HEK293 (cell line): ENCODE results near the gene HS3ST5.

ENCODE experiments used
- CTCF ChIA-PET: fragments of 350-600 bp; formaldehyde crosslinking; extraction: SDS; loops from one replicate; lab custom pipeline; 2021; ENCODE audit warnings: antibody characterized with exemption; lab: Yijun Ruan, JAX
- POLR2A ChIA-PET: fragments of 300-600 bp; formaldehyde crosslinking; extraction: SDS; loops from one replicate; lab custom pipeline; 2020; ENCODE audit warnings: antibody characterized with exemption, inconsistent platforms; lab: Yijun Ruan, JAX
- H3K27ac ChIP-seq: fragments of 200-500 bp; sonication (Bioruptor generic); 2 replicates; pipeline ENCODE4 v1.5.1; 2014; ENCODE audit warnings: low read depth, low read length, control low read depth, inconsistent platforms; ENCODE audit errors: extremely low read depth
- H3K36me3 ChIP-seq, 2 experiments: fragments of 200-500 bp in 1 of 2; sonication (Bioruptor generic) in 1 of 2; 1 replicate in 1 of 2; 2 replicates in 1 of 2; pipeline ENCODE4 v1.5.1; 2014 to 2017; ENCODE audit warnings: inconsistent platforms in 2 of 2, low read length in 2 of 2; ENCODE audit not compliant: control insufficient read depth in 2 of 2, insufficient read depth in 1 of 2
- H3K4me1 ChIP-seq: fragments of 200-500 bp; sonication (Bioruptor generic); 2 replicates; pipeline ENCODE4 v1.5.1; 2014; ENCODE audit warnings: mild to moderate bottlenecking, low read length, inconsistent platforms; ENCODE audit not compliant: control insufficient read depth, insufficient read depth
- H3K4me3 ChIP-seq: 2 replicates; pipeline ENCODE4 v1.5.1; 2011; ENCODE audit warnings: low read depth, mild to moderate bottlenecking, control low read depth, low read length, moderate library complexity
- H3K9me3 ChIP-seq: fragments of 200-500 bp; sonication (Bioruptor generic); 2 replicates; pipeline ENCODE4 v1.5.1; 2014; ENCODE audit warnings: low read depth, low read length, inconsistent platforms; ENCODE audit not compliant: control insufficient read depth, insufficient read depth
- MEIS1 ChIP-seq: sonication (generic); formaldehyde crosslinking; IDR thresholded peaks from 2 replicates; pipeline ENCODE4 v1.8.1; 2022; ENCODE audit warnings: missing genetic modification reagents, mild to moderate bottlenecking, borderline replicate concordance
- SP7 ChIP-seq: fragments of 450-650 bp; formaldehyde crosslinking; IDR thresholded peaks from 2 replicates; pipeline ENCODE4 v1.5.1; 2016; ENCODE audit warnings: missing biosample characterization, missing genetic modification characterization
- YY1 ChIP-seq: fragments of 450-650 bp; formaldehyde crosslinking; IDR thresholded peaks from 2 replicates; pipeline ENCODE4 v1.5.1; 2018; ENCODE audit warnings: missing biosample characterization, missing genetic modification characterization
- ZNF138 ChIP-seq: fragments of 450-650 bp; formaldehyde crosslinking; IDR thresholded peaks from 2 replicates; pipeline ENCODE4 v1.5.1; 2016; ENCODE audit warnings: missing biosample characterization, missing genetic modification characterization, borderline replicate concordance
- ZNF266 ChIP-seq: fragments of 450-650 bp; formaldehyde crosslinking; IDR thresholded peaks from 2 replicates; pipeline ENCODE4 v1.5.1; 2016; ENCODE audit warnings: missing biosample characterization, missing genetic modification characterization, low read depth
- ZNF394 ChIP-seq: fragments of 450-650 bp; formaldehyde crosslinking; IDR thresholded peaks from 2 replicates; pipeline ENCODE4 v1.5.1; 2016; ENCODE audit warnings: missing biosample characterization, missing genetic modification characterization, mild to moderate bottlenecking, moderate library complexity, borderline replicate concordance
- ZNF404 ChIP-seq: fragments of 450-650 bp; formaldehyde crosslinking; IDR thresholded peaks from 2 replicates; pipeline ENCODE4 v1.5.1; 2017; ENCODE audit warnings: missing biosample characterization, missing genetic modification characterization
- ZNF776 ChIP-seq: fragments of 450-650 bp; formaldehyde crosslinking; IDR thresholded peaks from 2 replicates; pipeline ENCODE4 v1.5.0; 2017; ENCODE audit warnings: missing biosample characterization, missing genetic modification characterization, borderline replicate concordance
- TF ChIP-seq, protein P1 (sequence below): fragments of 450-650 bp; formaldehyde crosslinking; IDR thresholded peaks from 2 replicates; pipeline ENCODE4 v1.5.1; 2016; ENCODE audit warnings: missing biosample characterization, missing genetic modification characterization
- TF ChIP-seq, protein P2 (sequence below): fragments of 450-650 bp; formaldehyde crosslinking; IDR thresholded peaks from 2 replicates; pipeline ENCODE4 v1.5.1; 2017; ENCODE audit warnings: missing biosample characterization, missing genetic modification characterization
- TF ChIP-seq, protein P3 (sequence below): fragments of 450-650 bp; formaldehyde crosslinking; IDR thresholded peaks from 2 replicates; pipeline ENCODE4 v1.5.1; 2016; ENCODE audit warnings: missing biosample characterization, missing genetic modification characterization
- TF ChIP-seq, protein P4 (sequence below): fragments of 450-650 bp; formaldehyde crosslinking; IDR thresholded peaks from 2 replicates; pipeline ENCODE4 v1.5.1; 2016; ENCODE audit warnings: missing biosample characterization, missing genetic modification characterization
- TF ChIP-seq, protein P5 (sequence below): fragments of 450-650 bp; formaldehyde crosslinking; IDR thresholded peaks from 2 replicates; pipeline ENCODE4 v1.5.1; 2017; ENCODE audit warnings: missing biosample characterization, missing genetic modification characterization
- TF ChIP-seq, protein P6 (sequence below): fragments of 450-650 bp; formaldehyde crosslinking; IDR thresholded peaks from 2 replicates; pipeline ENCODE4 v1.5.1; 2016; ENCODE audit warnings: missing biosample characterization, missing genetic modification characterization, borderline replicate concordance

Gene HS3ST5

DNA sequence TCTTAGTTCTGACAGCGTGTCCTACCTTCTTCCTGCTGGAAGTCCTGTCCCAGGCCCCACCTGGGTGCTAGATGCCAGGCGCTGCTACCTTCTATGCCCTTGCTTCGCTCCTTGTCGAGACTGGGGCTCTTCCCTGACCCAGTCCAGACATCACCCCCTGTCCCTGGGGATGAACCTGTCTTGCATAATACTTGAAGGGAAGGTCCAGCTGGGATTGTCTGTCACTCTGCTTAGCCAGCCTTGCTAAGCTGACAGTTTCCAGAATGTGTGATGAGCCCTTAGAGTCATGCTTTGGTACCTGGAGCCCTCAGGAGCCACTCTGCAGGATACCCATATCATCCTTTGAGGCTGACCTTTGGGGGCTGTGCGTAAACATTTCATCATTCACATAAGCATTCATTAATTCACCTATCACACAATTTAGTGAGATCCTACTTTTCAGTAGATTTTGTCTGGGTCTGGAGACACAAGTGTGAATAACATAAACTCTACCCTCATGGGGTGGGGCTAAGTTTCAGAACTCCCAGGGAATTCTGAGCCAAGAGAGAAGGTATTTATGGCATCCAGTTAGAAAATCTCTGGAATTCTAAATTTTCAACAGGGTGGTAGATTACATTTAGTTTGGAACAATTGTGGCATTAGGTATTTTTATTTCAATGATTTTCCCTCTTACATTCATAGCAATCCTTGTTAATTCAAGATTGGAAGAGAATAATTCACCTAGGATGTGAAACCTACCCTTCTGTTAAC is 220.7 kb downstream of the HS3ST5 start:
- H3K36me3 ChIP-seq = no peaks in the 10 kb centered on the region
- ChIA-PET POLR2A (no interaction called here), CTCF (no interaction called here)
- no peak overlapping the region for H3K4me3 ChIP-seq
- no peak overlapping the region for H3K27ac ChIP-seq
- no peaks in the 10 kb centered on the region for H3K4me1 ChIP-seq
- H3K9me3 ChIP-seq = no peaks in the 10 kb centered on the region
- TF ChIP-seq ZNF404 (tag by site-specific recombination) = no peak
- TF ChIP-seq, protein P1, sequence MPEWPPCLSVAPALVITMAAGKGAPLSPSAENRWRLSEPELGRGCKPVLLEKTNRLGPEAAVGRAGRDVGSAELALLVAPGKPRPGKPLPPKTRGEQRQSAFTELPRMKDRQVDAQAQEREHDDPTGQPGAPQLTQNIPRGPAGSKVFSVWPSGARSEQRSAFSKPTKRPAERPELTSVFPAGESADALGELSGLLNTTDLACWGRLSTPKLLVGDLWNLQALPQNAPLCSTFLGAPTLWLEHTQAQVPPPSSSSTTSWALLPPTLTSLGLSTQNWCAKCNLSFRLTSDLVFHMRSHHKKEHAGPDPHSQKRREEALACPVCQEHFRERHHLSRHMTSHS (tag by site-specific recombination) = no peak
- TF ChIP-seq, protein P2, sequence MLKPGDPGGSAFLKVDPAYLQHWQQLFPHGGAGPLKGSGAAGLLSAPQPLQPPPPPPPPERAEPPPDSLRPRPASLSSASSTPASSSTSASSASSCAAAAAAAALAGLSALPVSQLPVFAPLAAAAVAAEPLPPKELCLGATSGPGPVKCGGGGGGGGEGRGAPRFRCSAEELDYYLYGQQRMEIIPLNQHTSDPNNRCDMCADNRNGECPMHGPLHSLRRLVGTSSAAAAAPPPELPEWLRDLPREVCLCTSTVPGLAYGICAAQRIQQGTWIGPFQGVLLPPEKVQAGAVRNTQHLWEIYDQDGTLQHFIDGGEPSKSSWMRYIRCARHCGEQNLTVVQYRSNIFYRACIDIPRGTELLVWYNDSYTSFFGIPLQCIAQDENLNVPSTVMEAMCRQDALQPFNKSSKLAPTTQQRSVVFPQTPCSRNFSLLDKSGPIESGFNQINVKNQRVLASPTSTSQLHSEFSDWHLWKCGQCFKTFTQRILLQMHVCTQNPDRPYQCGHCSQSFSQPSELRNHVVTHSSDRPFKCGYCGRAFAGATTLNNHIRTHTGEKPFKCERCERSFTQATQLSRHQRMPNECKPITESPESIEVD = no peak
- no peak for TF ChIP-seq ZNF138 (tag by site-specific recombination)
- TF ChIP-seq, protein P3, sequence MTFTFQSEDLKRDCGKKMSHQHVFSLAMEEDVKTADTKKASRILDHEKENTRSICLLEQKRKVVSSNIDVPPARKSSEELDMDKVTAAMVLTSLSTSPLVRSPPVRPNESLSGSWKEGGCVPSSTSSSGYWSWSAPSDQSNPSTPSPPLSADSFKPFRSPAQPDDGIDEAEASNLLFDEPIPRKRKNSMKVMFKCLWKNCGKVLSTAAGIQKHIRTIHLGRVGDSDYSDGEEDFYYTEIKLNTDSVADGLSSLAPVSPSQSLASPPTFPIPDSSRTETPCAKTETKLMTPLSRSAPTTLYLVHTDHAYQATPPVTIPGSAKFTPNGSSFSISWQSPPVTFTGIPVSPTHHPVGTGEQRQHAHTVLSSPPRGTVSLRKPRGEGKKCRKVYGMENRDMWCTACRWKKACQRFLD (tag by site-specific recombination) = no peak
- TF ChIP-seq ZNF266 (tag by site-specific recombination) = no peak
- TF ChIP-seq ZNF776 (tag by site-specific recombination) = no peak
- TF ChIP-seq, protein P4, sequence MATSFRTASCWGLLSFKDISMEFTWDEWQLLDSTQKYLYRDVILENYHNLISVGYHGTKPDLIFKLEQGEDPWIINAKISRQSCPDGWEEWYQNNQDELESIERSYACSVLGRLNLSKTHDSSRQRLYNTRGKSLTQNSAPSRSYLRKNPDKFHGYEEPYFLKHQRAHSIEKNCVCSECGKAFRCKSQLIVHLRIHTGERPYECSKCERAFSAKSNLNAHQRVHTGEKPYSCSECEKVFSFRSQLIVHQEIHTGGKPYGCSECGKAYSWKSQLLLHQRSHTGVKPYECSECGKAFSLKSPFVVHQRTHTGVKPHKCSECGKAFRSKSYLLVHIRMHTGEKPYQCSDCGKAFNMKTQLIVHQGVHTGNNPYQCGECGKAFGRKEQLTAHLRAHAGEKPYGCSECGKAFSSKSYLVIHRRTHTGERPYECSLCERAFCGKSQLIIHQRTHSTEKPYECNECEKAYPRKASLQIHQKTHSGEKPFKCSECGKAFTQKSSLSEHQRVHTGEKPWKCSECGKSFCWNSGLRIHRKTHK (tag by site-specific recombination) = no peak
- TF ChIP-seq YY1 (tag by site-specific recombination) = no peak
- TF ChIP-seq SP7 (tag by site-specific recombination) = no peak
- TF ChIP-seq MEIS1 (CRISPR knock-in tag) = no peak
- TF ChIP-seq, protein P5, sequence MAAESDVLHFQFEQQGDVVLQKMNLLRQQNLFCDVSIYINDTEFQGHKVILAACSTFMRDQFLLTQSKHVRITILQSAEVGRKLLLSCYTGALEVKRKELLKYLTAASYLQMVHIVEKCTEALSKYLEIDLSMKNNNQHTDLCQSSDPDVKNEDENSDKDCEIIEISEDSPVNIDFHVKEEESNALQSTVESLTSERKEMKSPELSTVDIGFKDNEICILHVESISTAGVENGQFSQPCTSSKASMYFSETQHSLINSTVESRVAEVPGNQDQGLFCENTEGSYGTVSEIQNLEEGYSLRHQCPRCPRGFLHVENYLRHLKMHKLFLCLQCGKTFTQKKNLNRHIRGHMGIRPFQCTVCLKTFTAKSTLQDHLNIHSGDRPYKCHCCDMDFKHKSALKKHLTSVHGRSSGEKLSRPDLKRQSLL = no peak
- TF ChIP-seq ZNF394 (tag by site-specific recombination) = no peak
- TF ChIP-seq, protein P6, sequence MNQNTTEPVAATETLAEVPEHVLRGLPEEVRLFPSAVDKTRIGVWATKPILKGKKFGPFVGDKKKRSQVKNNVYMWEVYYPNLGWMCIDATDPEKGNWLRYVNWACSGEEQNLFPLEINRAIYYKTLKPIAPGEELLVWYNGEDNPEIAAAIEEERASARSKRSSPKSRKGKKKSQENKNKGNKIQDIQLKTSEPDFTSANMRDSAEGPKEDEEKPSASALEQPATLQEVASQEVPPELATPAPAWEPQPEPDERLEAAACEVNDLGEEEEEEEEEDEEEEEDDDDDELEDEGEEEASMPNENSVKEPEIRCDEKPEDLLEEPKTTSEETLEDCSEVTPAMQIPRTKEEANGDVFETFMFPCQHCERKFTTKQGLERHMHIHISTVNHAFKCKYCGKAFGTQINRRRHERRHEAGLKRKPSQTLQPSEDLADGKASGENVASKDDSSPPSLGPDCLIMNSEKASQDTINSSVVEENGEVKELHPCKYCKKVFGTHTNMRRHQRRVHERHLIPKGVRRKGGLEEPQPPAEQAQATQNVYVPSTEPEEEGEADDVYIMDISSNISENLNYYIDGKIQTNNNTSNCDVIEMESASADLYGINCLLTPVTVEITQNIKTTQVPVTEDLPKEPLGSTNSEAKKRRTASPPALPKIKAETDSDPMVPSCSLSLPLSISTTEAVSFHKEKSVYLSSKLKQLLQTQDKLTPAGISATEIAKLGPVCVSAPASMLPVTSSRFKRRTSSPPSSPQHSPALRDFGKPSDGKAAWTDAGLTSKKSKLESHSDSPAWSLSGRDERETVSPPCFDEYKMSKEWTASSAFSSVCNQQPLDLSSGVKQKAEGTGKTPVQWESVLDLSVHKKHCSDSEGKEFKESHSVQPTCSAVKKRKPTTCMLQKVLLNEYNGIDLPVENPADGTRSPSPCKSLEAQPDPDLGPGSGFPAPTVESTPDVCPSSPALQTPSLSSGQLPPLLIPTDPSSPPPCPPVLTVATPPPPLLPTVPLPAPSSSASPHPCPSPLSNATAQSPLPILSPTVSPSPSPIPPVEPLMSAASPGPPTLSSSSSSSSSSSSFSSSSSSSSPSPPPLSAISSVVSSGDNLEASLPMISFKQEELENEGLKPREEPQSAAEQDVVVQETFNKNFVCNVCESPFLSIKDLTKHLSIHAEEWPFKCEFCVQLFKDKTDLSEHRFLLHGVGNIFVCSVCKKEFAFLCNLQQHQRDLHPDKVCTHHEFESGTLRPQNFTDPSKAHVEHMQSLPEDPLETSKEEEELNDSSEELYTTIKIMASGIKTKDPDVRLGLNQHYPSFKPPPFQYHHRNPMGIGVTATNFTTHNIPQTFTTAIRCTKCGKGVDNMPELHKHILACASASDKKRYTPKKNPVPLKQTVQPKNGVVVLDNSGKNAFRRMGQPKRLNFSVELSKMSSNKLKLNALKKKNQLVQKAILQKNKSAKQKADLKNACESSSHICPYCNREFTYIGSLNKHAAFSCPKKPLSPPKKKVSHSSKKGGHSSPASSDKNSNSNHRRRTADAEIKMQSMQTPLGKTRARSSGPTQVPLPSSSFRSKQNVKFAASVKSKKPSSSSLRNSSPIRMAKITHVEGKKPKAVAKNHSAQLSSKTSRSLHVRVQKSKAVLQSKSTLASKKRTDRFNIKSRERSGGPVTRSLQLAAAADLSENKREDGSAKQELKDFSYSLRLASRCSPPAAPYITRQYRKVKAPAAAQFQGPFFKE (tag by site-specific recombination) = no peak
